GM23338 (cell line): ENCODE results near the gene FRZB.

Experiments
- EZH2phosphoT487 ChIP-seq: fragments of 200-600 bp; sonication (generic); IDR thresholded peaks from one replicate; pipeline ENCODE4 v1.8.1; 2018; ENCODE audit warnings: antibody characterized with exemption; ENCODE audit not compliant: unreplicated experiment
- TF ChIP-seq, protein P1 (sequence below): IDR thresholded peaks from one replicate; pipeline ENCODE4 v1.6.1; 2018; ENCODE audit warnings: antibody characterized with exemption; ENCODE audit not compliant: unreplicated experiment

DNA sequence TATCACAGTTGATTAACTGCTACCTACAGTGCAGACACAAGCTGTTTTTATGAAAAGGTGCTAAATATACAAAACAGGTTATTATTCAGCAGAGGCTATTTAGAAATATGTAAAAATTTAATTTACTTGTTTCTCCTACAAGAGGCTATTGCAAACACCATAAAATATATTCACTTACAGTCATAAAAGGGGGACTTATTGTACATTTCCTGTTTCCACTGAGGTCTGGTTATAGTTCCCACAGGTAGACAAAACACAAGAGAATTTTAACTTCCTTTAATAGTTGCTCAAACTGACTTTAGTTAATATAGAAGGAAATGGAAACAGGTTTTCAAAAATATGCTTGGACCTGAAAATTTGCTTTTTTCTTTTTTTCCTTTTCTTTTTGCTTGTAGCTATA lies 40.0 kb upstream of the FRZB start:
- TF ChIP-seq, protein P1, sequence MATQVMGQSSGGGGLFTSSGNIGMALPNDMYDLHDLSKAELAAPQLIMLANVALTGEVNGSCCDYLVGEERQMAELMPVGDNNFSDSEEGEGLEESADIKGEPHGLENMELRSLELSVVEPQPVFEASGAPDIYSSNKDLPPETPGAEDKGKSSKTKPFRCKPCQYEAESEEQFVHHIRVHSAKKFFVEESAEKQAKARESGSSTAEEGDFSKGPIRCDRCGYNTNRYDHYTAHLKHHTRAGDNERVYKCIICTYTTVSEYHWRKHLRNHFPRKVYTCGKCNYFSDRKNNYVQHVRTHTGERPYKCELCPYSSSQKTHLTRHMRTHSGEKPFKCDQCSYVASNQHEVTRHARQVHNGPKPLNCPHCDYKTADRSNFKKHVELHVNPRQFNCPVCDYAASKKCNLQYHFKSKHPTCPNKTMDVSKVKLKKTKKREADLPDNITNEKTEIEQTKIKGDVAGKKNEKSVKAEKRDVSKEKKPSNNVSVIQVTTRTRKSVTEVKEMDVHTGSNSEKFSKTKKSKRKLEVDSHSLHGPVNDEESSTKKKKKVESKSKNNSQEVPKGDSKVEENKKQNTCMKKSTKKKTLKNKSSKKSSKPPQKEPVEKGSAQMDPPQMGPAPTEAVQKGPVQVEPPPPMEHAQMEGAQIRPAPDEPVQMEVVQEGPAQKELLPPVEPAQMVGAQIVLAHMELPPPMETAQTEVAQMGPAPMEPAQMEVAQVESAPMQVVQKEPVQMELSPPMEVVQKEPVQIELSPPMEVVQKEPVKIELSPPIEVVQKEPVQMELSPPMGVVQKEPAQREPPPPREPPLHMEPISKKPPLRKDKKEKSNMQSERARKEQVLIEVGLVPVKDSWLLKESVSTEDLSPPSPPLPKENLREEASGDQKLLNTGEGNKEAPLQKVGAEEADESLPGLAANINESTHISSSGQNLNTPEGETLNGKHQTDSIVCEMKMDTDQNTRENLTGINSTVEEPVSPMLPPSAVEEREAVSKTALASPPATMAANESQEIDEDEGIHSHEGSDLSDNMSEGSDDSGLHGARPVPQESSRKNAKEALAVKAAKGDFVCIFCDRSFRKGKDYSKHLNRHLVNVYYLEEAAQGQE: no peak
- no peak for TF ChIP-seq EZH2phosphoT487
